ENCODE data around the gene EFCAB10.
"Not testable (repeated sequence)": the region's sequence is repeated elsewhere in the genome, so short reads cannot be mapped to it uniquely, and the experiment has no call there.

Gene EFCAB10, protein sequence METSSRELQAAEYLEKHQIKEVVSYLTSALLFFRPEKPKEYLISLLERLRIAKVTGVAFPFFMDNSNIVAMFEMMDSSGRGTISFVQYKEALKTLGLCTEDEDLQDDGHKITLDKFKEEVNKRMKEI

DNA sequence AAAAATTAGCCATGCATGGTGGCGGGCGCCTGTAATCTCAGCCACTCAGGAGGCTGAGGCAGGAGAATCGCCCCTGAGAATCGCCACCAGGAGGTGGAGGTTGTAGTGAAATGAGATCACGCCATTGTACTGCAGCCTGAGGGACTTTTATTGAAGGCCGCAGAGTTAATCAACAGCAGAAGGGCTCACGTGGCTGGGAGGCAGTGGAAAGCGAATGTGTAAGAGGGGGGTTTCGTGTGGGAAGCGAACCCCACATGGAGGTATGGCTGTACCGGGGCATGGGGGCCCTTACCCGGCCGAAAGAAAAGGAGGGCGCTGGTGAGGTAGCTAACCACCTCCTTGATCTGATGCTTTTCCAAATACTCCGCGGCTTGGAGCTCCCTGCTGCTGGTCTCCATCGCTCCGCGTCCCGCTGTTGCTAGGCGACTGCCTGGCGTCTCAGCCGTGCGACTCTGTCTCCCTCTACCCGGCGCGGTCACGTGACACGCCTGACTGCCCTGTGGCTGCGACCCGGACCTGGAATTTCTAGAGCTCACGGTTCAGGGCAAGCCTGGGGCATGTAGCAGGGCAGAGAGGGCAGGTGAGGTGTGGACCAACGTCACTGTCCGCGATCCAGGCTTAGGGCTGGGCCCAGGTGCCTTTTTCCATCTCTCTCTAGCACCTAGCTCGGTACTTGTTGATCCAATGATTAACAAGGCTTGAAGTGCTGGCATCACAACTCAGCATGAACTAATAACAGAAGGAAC is at the start of gene EFCAB10:
Gene EFCAB10 (minus strand): TSS at position 428 of the 746 bp plus-strand sequence. CDS start 30 bp downstream, at position 398.
- peak; percentile 57 for DNase-seq

DNA sequence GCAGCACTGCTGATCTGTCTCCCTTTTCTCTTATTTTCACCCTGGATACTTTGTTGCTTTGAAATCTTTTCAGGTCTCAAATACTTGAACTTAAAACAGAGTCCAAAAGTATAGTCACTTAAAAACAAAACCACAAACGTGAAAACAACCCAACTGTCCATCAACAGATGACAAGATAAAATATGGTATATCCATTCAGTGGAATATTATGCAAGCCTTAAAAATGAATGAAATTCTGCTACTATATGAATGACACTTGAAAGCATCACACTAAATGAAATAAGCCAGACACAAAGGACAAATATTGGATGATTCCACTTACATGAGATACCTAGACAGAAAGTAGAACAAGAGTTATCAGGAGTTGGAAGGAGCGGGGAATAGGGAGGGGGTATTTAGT is 44.7 kb upstream of the EFCAB10 start:
- no peak for DNase-seq

DNA sequence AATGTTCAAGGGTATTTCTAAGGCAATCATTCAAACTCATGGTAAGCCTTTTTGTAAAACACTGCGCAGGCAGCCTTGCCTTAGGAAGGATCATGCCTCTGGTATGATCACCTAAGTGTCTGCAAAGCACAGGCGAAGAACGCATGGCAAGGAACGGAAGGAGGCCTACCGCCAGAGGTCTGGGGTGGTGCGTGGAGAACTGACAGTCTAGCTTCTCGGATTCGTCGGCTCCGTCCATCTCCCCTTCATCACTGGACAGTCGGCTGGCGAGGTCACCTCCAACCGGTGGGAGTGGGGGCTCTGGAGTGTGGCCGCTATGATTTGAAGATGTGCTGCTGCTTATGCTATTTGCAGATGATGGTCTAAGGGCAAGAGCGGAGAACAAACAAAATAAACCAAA is 42.6 kb upstream of the EFCAB10 start:
- no peak for DNase-seq

DNA sequence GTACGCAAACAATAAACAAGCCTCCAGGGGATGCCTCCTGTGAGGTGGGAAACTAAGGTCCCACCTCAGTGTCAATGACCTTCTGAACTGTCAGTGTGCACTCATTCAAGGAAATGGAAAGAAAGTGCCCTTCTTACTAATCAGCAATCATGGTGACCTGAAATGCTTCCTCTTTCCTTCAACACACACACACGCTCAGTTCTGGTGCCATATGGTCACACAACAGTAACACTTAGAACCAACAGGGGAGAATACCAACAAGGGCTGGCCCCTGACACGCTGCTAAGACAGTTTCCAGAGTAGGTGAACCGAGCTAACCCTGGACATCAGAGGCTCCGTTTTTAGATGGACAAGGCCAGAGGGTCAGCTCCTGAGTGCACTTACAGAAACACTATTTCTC is 42.1 kb upstream of the EFCAB10 start:
- DNase-seq = no peak

DNA sequence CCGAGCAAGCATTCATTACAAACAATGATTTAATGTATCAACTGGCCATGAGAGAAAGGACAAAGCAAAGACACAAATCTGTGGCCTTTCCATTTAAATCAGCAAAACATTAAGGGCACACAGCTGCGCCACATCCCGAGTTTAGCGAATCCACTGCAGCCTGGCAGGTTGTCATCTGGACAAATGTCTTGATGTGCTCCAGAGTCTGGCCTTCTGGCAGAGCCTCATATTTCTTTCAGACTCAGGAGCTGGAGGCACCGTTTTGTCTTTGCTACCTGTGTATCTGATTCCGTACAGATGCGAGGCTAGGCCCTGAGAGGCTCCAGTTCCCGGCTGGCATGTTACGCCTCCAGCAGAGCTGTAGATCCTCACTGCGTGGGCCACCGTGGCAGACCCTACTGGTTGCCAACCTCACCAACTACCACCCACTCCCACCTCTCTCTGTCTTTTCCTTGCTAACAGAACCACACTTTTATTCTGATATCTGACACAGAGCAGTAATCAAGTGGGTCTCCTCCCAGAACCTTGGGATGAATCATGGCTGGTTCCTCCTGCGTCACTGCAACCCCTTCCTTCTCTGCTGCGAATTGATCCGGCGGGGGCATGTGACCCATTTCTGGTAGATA is 40.9 kb upstream of the EFCAB10 start:
- no peak for DNase-seq

DNA sequence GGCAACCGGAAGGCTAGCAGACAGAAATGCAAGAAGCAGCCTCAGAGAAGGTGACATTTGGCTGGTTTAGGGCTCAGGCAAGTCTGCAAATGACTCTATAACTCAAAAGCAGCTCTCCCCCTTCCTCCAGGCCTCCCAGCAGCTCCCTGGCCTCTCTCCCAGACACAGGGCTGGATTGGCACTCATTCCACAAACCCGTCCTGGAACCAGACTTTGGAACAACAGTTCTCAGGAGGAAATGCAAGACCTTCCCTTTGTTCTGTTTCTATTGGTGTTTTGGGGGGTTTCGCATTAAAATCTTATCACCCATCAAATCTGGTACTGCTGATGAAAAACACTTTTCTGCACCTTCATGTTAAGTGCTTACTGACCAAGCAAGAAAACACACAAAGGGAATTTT is 40.3 kb upstream of the EFCAB10 start:
- DNase-seq = no peak

DNA sequence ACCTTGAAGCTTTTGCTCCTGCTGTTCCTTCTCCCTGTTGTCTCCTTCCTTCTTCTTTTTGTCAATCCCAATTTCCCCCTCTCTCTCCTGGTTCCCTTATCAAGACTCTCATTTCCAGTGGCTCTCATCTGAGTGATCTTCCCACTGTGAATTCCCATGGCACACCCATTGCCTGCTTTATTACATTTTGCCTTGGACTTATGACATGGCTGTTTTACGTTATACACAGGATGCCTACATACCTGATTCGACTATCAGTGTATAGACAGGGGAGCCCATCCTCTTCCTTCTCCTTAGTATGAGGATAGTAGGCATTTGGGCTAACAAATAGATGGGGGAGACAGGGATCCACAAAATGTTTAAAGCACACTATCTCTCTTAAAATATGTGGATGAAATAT is 39.9 kb upstream of the EFCAB10 start:
- DNase-seq = no peak

DNA sequence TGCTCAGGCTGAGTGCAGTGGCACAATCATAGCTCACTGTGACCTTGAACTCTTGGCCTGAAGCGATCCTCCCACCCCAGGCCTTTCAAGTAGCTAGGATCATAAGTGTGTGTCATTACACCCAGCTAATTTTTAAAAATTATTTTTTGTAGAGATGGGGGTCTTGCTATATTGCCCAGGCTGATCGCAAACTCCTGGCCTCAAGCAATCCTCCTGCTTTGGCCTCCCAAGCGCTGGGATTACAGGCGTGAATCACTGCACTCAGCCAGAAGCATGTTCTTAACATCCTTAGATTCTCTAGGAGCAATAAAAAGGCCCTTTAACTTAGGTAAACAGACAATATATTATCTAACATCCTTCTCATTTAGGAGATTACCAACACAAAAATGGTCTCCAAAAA is 38.3 kb upstream of the EFCAB10 start:
- DNase-seq = no peak

DNA sequence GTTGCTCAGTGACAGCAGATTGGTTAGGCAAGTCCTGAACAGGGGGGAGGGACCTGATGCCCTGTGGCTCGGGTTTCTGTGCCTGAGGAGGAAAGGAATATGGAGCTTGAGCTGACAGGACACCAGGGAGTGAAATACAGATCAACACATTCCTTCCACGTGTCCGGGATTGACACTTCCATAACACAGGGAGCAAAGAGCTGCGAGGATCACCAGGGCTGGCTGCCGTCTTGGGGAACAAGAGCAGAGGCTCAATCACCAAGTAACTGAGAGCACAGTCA is 36.7 kb upstream of the EFCAB10 start:
- DNase-seq = no peak

DNA sequence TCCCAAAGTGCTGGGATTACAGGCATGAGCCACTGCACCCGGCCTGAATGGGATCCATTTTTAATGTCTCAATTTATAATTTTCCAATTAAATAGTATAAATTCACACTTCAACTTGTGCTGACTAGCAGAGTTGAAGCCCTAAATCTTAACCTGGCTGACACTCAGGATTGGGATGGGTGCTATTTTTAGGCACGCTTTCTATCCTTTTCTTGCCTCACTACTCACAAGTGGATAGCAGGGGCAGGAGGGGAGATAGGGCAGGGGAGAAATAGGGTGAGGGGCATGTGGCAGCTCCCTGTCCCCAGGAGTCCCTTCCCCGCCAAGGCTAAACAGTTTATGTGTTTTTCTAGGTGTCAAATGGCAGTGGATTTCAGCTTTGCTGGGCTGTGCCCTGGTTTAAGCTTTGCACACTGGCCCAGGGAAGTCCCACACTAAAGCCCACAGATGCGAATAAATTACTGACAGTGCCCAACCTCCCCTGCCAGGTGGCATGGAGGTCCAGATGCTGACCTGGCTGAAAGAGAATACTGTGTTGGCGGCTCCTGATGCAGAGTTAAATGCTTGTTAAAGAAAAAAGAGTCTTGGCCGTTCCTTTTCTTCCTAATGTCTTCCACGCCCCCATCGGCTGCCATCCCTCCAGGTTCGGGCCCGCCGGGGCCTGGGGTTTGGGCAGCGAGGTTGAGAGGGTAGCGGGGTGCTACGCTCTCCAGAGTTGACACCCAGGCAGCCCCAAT is 36.2 kb upstream of the EFCAB10 start:
- no peak for DNase-seq

DNA sequence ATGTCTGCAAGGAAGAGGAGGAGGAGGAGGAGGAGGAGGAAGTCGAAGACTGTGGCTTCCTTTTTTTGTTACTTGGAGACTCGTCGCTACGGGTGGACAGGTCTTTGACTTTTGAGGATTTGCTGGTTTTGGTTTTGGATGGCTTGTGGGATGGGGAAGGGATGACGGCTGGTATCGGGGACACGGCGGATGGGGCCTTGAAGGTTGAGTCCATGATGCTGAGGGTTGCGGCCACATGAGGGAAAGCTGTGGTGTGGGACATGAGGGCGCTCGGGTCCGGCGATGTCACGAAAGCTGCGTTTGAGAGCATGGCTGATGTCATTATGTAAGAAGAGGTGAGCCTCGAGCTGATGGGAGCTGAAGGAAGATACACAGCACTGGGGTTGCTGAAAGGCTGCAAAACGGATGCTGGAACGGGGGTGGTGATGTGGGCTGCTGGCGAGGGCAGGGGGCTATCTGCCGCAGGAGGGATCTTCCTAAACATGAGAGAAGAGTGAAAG is 33.1 kb upstream of the EFCAB10 start:
- DNase-seq = no peak

DNA sequence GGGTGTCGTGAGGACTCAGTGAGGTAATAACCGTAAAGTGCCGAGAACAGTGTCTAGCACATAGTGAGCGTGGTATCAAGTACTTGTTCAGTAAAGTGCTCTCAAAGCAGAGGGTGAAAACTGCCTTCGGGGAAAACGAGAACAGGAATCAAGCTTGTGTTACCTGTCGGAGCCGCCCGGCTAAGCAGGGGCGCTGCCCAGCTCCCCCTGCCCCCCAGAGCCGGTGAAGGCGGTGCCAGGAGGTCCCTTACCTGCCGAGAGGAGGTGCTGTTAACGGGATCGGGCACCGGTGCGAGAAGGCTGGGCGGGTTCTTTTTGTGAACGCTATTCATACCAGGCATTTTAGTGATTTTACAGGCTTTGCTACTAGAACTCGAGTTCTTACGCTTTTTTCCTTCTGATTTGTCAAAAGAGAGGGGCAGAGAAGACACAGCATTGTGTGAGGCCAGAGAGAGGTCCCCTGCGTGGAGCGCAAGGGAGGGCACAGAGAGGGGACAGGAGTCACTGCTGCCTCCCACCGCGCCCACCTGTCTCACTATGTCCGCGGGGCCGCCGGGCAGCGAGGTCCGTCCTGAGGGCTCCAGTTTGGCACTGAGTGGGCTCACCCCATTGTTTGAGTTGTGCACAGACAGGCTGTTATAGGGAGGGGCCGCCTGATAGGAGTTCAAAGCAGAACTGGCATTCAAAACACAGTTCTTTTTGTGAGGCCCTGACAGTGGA is 32.5 kb upstream of the EFCAB10 start:
- DNase-seq = no peak

DNA sequence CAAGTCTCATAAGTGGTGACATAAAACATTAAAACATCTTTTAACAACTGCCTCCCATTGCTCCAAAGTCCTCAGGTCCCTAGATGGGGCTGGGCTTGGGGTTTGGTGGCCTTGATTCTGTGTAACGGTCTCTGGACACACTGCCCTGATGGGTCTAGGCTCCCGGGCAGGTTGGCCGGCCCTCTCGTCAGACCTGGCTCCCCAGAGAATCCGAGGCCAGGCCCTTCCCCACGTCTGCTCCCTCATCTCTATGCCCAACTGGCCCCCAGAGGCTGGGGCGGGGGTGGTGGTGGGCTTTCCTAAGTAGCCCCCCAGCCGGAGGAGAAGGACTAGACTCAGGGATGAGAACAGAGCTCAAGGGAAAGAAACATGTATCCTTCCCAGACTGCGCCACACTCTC is 31.5 kb upstream of the EFCAB10 start:
- no peak for DNase-seq

DNA sequence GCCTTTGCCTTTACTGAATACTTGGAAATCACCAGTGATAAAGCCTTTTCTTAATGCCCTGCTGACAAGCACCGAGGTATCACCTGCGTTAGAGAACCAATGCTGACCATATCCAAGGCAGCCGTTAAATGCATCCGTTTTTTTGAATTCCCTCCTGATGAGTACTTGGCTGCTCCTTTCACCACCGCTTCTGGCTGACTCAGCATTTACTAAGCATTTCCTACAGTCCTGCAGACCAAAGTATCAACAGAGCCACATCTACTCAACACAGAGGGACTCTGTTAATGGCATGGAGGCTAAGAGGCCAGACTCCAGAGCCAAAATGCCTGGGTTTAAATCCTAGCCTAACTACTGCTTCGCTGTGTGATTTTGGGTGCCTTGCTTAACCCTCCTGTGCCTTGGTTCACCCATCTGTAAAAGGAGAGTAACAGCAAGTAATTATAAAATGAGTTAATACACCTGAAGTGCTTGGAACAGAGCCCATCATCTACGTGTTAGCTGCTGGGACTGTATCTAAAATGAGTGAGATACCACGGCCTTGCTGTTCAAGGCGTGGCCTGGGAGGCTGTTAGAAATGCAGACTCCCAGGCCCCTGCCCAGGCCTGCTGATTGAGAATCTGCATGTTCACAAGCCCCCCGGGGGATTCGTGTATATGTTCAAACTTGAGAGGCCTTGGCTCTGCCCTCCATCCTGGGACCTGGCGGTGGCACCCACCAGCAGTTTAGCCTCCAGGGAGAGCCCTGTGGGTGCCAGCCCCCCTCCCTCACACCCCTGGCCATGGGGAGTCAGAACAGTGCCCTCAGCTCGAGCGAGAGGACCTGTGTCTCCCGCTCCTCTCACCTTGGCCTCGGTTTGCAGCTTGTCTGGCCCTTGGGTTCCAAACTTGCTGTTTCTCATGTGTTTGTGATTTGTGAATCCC is 30.8 kb upstream of the EFCAB10 start:
- DNase-seq = no peak

DNA sequence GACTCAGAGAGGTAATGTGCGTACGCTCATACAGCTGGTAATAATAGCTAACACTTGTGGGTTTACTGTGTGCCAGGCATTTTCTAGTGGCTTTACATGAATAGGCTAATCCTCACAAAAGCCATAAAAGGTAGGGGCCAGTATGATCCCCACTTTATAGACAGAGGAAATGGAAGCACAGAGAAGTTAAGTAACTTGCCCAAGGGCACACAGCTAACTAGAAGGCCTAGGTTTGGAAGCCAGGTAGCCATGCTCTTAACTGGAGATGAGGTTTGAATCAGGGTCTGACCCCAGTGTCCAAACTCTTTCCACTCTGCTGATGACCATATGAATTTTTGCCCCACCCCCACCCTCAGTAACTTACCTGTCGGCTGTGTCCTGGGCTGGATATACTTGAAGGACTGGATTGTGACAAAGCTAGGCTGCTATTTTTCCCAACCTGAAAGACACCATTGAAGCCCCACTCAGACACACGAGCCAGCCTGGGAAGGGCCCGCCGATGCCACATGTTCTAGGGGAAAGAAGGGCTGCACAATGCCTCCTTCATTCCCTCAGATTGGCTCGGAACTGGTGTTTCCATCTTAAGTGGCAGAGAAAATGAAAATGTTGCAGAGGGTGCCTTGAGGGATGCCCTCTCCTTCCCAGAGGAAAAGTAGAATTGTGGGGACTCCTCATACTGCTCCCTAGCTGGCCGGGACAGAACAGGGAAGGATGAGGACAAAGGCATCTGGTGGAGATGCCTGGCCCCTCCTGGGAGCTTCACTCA is 29.1 kb upstream of the EFCAB10 start:
- no peak for DNase-seq

DNA sequence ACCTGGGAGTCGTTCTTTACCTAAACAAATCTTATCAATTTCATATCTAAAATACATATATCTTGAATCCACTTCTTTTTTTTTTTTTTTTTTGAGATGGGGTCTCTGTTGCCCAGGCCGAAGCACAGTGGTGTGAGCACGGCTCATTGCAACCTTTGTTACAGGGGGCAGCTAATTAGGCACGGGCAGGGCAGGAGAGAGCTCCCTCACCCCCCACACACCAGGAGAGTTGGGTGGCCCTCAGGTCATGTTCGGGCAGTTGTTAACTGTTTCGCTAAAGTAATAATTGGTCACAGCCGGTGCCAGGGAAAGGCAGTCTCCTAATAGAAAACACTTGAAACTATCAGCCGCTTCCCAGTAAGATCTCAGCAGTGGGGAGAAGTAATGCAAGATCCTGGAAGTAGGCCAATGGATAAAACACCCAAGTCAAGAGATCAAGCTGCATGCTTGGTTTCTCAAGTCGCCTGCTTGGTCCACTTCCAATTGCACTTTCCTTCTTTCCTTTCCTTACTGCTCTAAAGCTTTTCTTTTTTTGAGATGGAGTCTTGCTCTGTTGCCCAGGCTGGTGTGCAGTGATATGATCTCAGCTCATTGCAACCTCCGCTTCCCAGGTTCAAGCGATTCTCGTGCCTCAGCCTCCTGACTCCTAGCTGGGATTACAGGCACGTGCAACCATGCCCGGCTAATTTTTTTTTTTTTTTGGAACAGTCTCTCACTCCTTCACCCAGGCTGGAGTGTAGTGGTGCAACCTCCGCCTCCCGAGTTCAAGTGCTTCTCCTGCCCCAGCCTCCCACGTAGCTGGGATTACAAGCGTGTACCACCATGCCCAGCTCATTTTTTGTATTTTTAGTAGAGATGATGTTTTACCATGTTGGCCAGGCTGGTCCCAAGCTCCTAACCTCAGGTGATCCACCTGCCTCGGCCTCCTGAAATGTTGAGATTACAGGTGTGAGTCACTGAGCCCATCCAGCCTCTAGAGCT is 21.3 kb upstream of the EFCAB10 start:
- DNase-seq = no peak

DNA sequence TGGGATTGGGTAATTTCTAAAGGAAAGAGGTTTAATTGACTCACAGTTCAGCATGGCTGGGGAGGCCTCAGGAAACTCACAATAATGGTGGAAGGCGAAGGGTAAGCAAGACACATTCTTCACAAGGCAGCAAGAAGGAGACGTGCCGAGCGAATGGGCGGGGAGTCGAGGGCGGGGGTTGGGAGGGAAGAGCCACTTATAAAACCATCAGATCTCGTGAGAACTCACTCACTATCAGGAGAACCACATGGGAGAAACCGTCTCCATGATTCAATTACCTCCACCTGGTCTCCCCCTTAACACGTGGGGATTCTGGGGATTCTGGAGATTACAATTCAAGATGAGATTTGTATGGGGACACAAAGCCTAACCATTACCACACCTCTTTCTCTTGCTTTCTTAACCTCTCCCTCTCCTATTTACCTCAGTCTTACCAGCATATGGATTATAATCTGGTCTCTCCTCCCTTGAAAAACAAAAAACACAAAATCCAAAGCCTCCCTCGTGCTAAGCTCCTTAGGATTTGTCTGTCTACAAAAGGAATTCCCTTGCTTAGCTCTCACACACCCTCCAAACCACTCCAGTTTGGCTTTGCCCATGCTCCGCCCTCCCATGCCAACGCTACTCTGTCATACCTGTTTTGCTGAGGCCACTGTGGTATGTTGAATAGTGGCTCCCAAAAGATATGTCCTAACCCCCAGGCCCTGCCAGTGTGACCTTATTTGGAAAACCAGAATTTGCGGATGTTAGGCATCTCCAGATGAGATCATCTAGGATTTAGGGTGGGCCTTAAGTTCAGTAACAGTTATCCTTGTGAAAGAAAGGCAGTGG is 19.6 kb upstream of the EFCAB10 start:
- DNase-seq = no peak

DNA sequence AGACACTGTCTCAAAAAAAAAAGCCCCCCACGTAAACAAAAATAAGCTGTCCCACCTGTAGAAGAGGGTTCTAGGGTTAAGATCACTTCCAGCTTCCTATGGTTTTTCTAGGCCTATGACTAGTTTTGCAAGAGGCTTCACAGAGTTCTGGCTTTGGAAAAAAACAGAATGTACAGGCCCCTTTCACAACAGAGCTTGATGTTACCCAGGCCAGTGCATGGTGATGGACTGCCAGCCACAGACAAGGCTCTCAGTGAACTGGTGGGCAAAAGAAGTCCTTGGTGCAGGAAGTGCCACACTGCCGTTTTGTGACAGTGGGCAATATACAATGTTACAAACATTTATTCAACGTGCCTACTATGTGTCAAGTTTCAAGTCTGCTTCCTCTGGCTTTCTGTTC is 18.3 kb upstream of the EFCAB10 start:
- no peak for DNase-seq

DNA sequence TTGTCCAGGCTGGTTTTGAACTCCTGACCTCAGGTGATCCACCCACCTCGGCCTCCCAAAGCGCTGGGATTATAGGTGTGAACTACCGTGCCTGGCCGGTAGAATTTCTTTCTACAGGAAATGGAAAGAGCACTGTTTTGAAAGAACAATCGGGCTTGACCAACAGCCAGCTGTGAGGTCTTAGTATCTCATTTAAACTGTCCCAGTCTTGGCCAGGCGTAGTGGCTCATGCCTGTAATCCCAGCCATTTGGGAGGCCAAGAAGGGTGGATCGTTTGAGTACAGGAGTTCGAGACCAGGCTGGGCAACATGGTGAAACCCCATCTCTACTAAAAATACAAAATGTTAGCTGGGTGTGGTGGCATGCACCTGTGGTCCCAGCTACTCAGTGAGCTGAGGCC is 17.8 kb upstream of the EFCAB10 start:
- DNase-seq = not testable (repeated sequence)
